HG03135 (cell line): ENCODE measurements around the gene ATP9B.
A peak's percentile ranks its signal among the peaks of the same experiment; 100 is the strongest.
"Not testable (repeated sequence)": the region's sequence is repeated elsewhere in the genome, so short reads cannot be mapped to it uniquely, and the experiment has no call there.

Experiments
- ATAC-seq: cut with Tn5 transposase; IDR thresholded peaks from one replicate; pipeline ENCODE4 v1.9.1; 2021; ENCODE audit warnings: mild to moderate bottlenecking, moderate library complexity; ENCODE audit not compliant: unreplicated experiment

The ATP9B gene

GRCh38 chr18:79129120-79129519, 59.9 kb downstream of the ATP9B start:
- no peak for ATAC-seq

- ATAC-seq: no peak
These were observed 64.5 kb downstream of the ATP9B start for GRCh38 chr18:79133724-79134123.

- no peak for ATAC-seq
These were observed 66.7 kb downstream of the ATP9B start for GRCh38 chr18:79135924-79136323.

GRCh38 chr18:79136742-79137141, 67.5 kb downstream of the ATP9B start:
- ATAC-seq: no peak

GRCh38 chr18:79139206-79139605, 70.0 kb downstream of the ATP9B start:
- ATAC-seq: no peak

GRCh38 chr18:79147014-79147413, 77.8 kb downstream of the ATP9B start:
- no peak for ATAC-seq

GRCh38 chr18:79151191-79151590, 82.0 kb downstream of the ATP9B start:
- no peak for ATAC-seq

- ATAC-seq: no peak
These were observed 87.1 kb downstream of the ATP9B start for GRCh38 chr18:79156327-79156726.

- no peak for ATAC-seq
These were observed 95.5 kb downstream of the ATP9B start for GRCh38 chr18:79164706-79165105.

GRCh38 chr18:79166702-79167101, 97.5 kb downstream of the ATP9B start:
- ATAC-seq: no peak

- no peak for ATAC-seq
These were observed 98.5 kb downstream of the ATP9B start for GRCh38 chr18:79167526-79168190.

GRCh38 chr18:79169958-79170555, 100.9 kb downstream of the ATP9B start:
- ATAC-seq: no peak

GRCh38 chr18:79172331-79172730, 103.1 kb downstream of the ATP9B start:
- not testable (repeated sequence) for ATAC-seq

- no peak for ATAC-seq
These were observed 104.5 kb downstream of the ATP9B start for GRCh38 chr18:79173742-79174141.

- no peak for ATAC-seq
These were observed 108.9 kb downstream of the ATP9B start for GRCh38 chr18:79178113-79178531.

GRCh38 chr18:79182047-79182713, 113.0 kb downstream of the ATP9B start:
- ATAC-seq: no peak

GRCh38 chr18:79185648-79186047, 116.5 kb downstream of the ATP9B start:
- no peak for ATAC-seq

GRCh38 chr18:79186649-79187048, 117.5 kb downstream of the ATP9B start:
- peak; percentile 75 for ATAC-seq

- ATAC-seq: no peak
These were observed 118.5 kb downstream of the ATP9B start for GRCh38 chr18:79187532-79188277.

- no peak for ATAC-seq
These were observed 122.2 kb downstream of the ATP9B start for GRCh38 chr18:79191418-79191817.

GRCh38 chr18:79191956-79192355, 122.8 kb downstream of the ATP9B start:
- ATAC-seq: no peak

GRCh38 chr18:79193826-79194225, 124.6 kb downstream of the ATP9B start:
- ATAC-seq: no peak
